Panc1 (cell line): Measurements from ENCODE around the gene TVP23A. TPM values are rescaled to one million over a fixed set of nuclear protein-coding genes. Genes with fewer than 3 reads are reported as not detected.

ENCODE experiments used
- ATAC-seq: fragments of 200-7000 bp; cut with Tn5 transposase; 2 replicates; pipeline ENCODE4 v1.9.1; 2020; ENCODE audit warnings: mild to moderate bottlenecking, moderate library complexity
- BruUV-seq: library from RNA; stranded (reverse); fragments of 400-500 nt; replicated peaks from 2 replicates; lab custom pipeline; 2021; lab: Mats Ljungman, UMichigan
- CTCF ChIA-PET: fragments of 300-600 bp; sonication (Branson Sonifier 250); formaldehyde crosslinking; loops from one replicate; lab custom pipeline; 2022; ENCODE audit warnings: antibody characterized with exemption; lab: Charles Lee
- POLR2A ChIA-PET: fragments of 300-600 bp; sonication (Branson Sonifier 250); formaldehyde crosslinking; loops from one replicate; lab custom pipeline; 2022; ENCODE audit warnings: antibody characterized with exemption; lab: Charles Lee
- DNase-seq: peaks from one replicate; pipeline ENCODE4 v3.0.0-alpha.2; 2010; ENCODE audit warnings: low read depth, low spot score
- H3K27ac ChIP-seq: 2 replicates; pipeline ENCODE4 v1.5.1; 2011; ENCODE audit warnings: mild to moderate bottlenecking, low read length, inconsistent platforms
- H3K27me3 ChIP-seq: fragments of 200-500 bp; sonication (Bioruptor generic); 2 replicates; pipeline ENCODE4 v1.6.0; 2014; ENCODE audit warnings: low read length, inconsistent platforms; ENCODE audit not compliant: control insufficient read depth, insufficient read depth
- H3K36me3 ChIP-seq: fragments of 200-500 bp; sonication (Bioruptor generic); 2 replicates; pipeline ENCODE4 v1.5.1; 2014; ENCODE audit warnings: inconsistent platforms, mild to moderate bottlenecking, low read length, moderate library complexity; ENCODE audit not compliant: control insufficient read depth, insufficient read depth
- H3K4me1 ChIP-seq: 2 replicates; pipeline ENCODE4 v1.5.1; 2011; ENCODE audit warnings: inconsistent platforms, mild to moderate bottlenecking, low read length, moderate library complexity; ENCODE audit not compliant: control insufficient read depth, insufficient read depth
- H3K4me3 ChIP-seq, 2 experiments: 2 replicates each; pipeline ENCODE4 v1.5.1; 2011 to 2012; ENCODE audit warnings: low read depth in 2 of 2, low read length in 2 of 2, mild to moderate bottlenecking in 2 of 2, inconsistent platforms in 1 of 2, moderate library complexity in 1 of 2
- H3K9me3 ChIP-seq: fragments of 200-500 bp; sonication (Bioruptor generic); 2 replicates; pipeline ENCODE4 v1.5.1; 2014; ENCODE audit warnings: low read depth, mild to moderate bottlenecking, inconsistent platforms, low read length, moderate library complexity; ENCODE audit not compliant: control insufficient read depth, insufficient read depth
- CTCF ChIP-seq: fragments of 450-650 bp; IDR thresholded peaks from 2 replicates; pipeline ENCODE4 v1.5.1; 2017; ENCODE audit warnings: mild to moderate bottlenecking
- POLR2AphosphoS5 ChIP-seq: IDR thresholded peaks from 2 replicates; pipeline ENCODE4 v1.6.1; 2012; ENCODE audit warnings: mild to moderate bottlenecking, low read depth, low read length, moderate library complexity
- SIN3A ChIP-seq: IDR thresholded peaks from 2 replicates; pipeline ENCODE4 v1.6.1; 2012; ENCODE audit warnings: low read depth, mild to moderate bottlenecking, low read length, moderate library complexity, borderline replicate concordance; ENCODE audit not compliant: insufficient read depth
- TCF7L2 ChIP-seq: IDR thresholded peaks from 2 replicates; pipeline ENCODE4 v1.6.1; 2011; ENCODE audit warnings: mild to moderate bottlenecking, low read depth, low read length, inconsistent platforms
- in situ Hi-C: cut with HindIII; loops from 2 replicates; pipeline ENCODE4 v1.10.0; 2016; ENCODE audit warnings: low sequenced_read_pairs, low pct_unique_long_range_greater_than_20kb
- intact Hi-C: fragments of 100-400 bp; cut with micrococcal nuclease; formaldehyde crosslinking; loops from one replicate; pipeline ENCODE4 v1.10.0; 2022; ENCODE audit not compliant: unreplicated experiment
- total RNA-seq: library from RNA; stranded (reverse); gene quantifications from one replicate; pipeline ENCODE4 v1.2.1, GENCODE V29; 2021; ENCODE audit not compliant: unreplicated experiment
- TF ChIP-seq, protein P1 (sequence below), 2 experiments: IDR thresholded peaks; 2 replicates each; pipeline ENCODE4 v1.6.1; 2011 to 2012; ENCODE audit warnings: low read depth in 2 of 2, control low read depth in 1 of 2, low read length in 1 of 2, mild to moderate bottlenecking in 1 of 2, moderate library complexity in 1 of 2; ENCODE audit not compliant: insufficient read depth in 1 of 2

TVP23A gene
- total RNA-seq, 1 experiment from 2014 or later = not detected

GRCh38 chr16:10813099-10813455 is 5.5 kb downstream of the TVP23A start:
- no peak for DNase-seq
- ATAC-seq = no peak
- TF ChIP-seq, protein P1, sequence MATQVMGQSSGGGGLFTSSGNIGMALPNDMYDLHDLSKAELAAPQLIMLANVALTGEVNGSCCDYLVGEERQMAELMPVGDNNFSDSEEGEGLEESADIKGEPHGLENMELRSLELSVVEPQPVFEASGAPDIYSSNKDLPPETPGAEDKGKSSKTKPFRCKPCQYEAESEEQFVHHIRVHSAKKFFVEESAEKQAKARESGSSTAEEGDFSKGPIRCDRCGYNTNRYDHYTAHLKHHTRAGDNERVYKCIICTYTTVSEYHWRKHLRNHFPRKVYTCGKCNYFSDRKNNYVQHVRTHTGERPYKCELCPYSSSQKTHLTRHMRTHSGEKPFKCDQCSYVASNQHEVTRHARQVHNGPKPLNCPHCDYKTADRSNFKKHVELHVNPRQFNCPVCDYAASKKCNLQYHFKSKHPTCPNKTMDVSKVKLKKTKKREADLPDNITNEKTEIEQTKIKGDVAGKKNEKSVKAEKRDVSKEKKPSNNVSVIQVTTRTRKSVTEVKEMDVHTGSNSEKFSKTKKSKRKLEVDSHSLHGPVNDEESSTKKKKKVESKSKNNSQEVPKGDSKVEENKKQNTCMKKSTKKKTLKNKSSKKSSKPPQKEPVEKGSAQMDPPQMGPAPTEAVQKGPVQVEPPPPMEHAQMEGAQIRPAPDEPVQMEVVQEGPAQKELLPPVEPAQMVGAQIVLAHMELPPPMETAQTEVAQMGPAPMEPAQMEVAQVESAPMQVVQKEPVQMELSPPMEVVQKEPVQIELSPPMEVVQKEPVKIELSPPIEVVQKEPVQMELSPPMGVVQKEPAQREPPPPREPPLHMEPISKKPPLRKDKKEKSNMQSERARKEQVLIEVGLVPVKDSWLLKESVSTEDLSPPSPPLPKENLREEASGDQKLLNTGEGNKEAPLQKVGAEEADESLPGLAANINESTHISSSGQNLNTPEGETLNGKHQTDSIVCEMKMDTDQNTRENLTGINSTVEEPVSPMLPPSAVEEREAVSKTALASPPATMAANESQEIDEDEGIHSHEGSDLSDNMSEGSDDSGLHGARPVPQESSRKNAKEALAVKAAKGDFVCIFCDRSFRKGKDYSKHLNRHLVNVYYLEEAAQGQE (IDR thresholded peaks at IDR 0.05; ENCODE audit: insufficient read depth in 1 of 2, low read depth in 2 of 2, low read length in 1 of 2) = no peak
- TF ChIP-seq CTCF (no peak), POLR2AphosphoS5 (no peak), SIN3A (no peak), TCF7L2 (no peak)
- Histone ChIP-seq H3K36me3 (no peaks in the 10 kb centered on the region), H3K4me3 (no peak overlapping the region), H3K9me3 (no peaks in the 10 kb centered on the region), H3K27ac (no peak overlapping the region), H3K27me3 (no peaks in the 10 kb centered on the region), H3K4me1 (no peaks in the 10 kb centered on the region)
- intact Hi-C loops (no loop called here), in situ Hi-C loops (no loop called here)
- BruUV-seq = no TSS peak
- ChIA-PET CTCF (no interaction called here), POLR2A (no interaction called here)

GRCh38 chr16:10812312-10813098 is 6.1 kb downstream of the TVP23A start:
- no peak for DNase-seq
- in situ Hi-C loops (no loop called here), intact Hi-C loops (no loop called here)
- ChIA-PET CTCF (no interaction called here), POLR2A (no interaction called here)
- Histone ChIP-seq H3K27me3 (no peaks in the 10 kb centered on the region), H3K36me3 (no peaks in the 10 kb centered on the region), H3K9me3 (no peaks in the 10 kb centered on the region), H3K27ac (no peak overlapping the region), H3K4me3 (no peak overlapping the region), H3K4me1 (no peaks in the 10 kb centered on the region)
- BruUV-seq = no TSS peak
- ATAC-seq = no peak
- TF ChIP-seq POLR2AphosphoS5 = no peak

- intact Hi-C loops = no loop called here
- no peaks in the 10 kb centered on the region for H3K36me3 ChIP-seq
- H3K4me1 ChIP-seq = no peaks in the 10 kb centered on the region
- TF ChIP-seq CTCF (no peak), SIN3A (no peak), TCF7L2 (no peak), POLR2AphosphoS5 (no peak)
- TF ChIP-seq, protein P1 (IDR thresholded peaks at IDR 0.05; ENCODE audit: insufficient read depth in 1 of 2, low read depth in 2 of 2, low read length in 1 of 2) = no peak
- in situ Hi-C loops = no loop called here
- H3K27me3 ChIP-seq = no peaks in the 10 kb centered on the region
- no peak overlapping the region for H3K4me3 ChIP-seq
- ATAC-seq (no peak), DNase-seq (no peak)
- CTCF ChIA-PET = no interaction called here
- no peaks in the 10 kb centered on the region for H3K9me3 ChIP-seq
- POLR2A ChIA-PET = no interaction called here
- no peak overlapping the region for H3K27ac ChIP-seq
- BruUV-seq = no TSS peak
Observed at GRCh38 chr16:10809706-10810105, 8.9 kb downstream of the TVP23A start.
